Lower leg skin (tissue), 3 donors: ENCODE measurements around the gene SNAI3.

ENCODE experiments used
- POLR2A ChIP-seq, 2 donors: fragments of 450-650 bp; IDR thresholded peaks; one replicate each; pipeline ENCODE4 v1.6.1; 2016 to 2017; ENCODE audit warnings: antibody characterized with exemption in 2 of 2, mild to moderate bottlenecking in 1 of 2, moderate library complexity in 1 of 2
- TF ChIP-seq, protein P1 (sequence below), 3 donors: fragments of 450-650 bp; IDR thresholded peaks; one replicate each; pipeline ENCODE4 v1.5.1; 2016; ENCODE audit warnings: antibody characterized with exemption in 3 of 3, mild to moderate bottlenecking in 3 of 3, moderate library complexity in 2 of 3

GRCh38 chr16:88710556-88710955 is 24.2 kb upstream of the SNAI3 start:
- TF ChIP-seq, protein P1, sequence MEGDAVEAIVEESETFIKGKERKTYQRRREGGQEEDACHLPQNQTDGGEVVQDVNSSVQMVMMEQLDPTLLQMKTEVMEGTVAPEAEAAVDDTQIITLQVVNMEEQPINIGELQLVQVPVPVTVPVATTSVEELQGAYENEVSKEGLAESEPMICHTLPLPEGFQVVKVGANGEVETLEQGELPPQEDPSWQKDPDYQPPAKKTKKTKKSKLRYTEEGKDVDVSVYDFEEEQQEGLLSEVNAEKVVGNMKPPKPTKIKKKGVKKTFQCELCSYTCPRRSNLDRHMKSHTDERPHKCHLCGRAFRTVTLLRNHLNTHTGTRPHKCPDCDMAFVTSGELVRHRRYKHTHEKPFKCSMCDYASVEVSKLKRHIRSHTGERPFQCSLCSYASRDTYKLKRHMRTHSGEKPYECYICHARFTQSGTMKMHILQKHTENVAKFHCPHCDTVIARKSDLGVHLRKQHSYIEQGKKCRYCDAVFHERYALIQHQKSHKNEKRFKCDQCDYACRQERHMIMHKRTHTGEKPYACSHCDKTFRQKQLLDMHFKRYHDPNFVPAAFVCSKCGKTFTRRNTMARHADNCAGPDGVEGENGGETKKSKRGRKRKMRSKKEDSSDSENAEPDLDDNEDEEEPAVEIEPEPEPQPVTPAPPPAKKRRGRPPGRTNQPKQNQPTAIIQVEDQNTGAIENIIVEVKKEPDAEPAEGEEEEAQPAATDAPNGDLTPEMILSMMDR (IDR thresholded peaks at IDR 0.05): no peak
- TF ChIP-seq POLR2A (IDR thresholded peaks at IDR 0.05): no peak
